Right lobe of liver (tissue), 6 donors: ENCODE measurements around the gene MUTYH. TPM values are rescaled to one million over a fixed set of nuclear protein-coding genes. Genes with fewer than 3 reads are reported as not detected.

Experiments
- ATAC-seq, 4 donors: fragments of 200-7000 bp; cut with Tn5 transposase; one replicate each; pipeline ENCODE4 v1.9.1; 2020; ENCODE audit warnings: mild to moderate bottlenecking in 4 of 4, moderate library complexity in 4 of 4
- DNase-seq, 3 donors: peaks; one replicate each; pipeline ENCODE4 v3.0.0-alpha.2; 2020
- H3K27ac ChIP-seq, 3 donors: fragments of 200-600 bp; one replicate each; pipeline ENCODE4 v1.8.0; 2022
- H3K27me3 ChIP-seq, 2 donors: fragments of 200-600 bp; one replicate each; pipeline ENCODE4 v1.8.0; 2022
- H3K36me3 ChIP-seq, 4 donors: fragments of 200-600 bp; sonication (generic) in 1 of 4; one replicate each; pipeline versions ENCODE4 v1.5.1 to v1.8.0; 2017 to 2022; ENCODE audit warnings: control low read depth in 1 of 4
- H3K4me1 ChIP-seq, 4 donors: fragments of 200-600 bp; sonication (generic) in 1 of 4; one replicate each; pipeline versions ENCODE4 v1.5.1 to v1.8.0; 2017 to 2022; ENCODE audit warnings: control low read depth in 1 of 4
- H3K4me3 ChIP-seq, 3 donors: fragments of 200-600 bp; one replicate each; pipeline ENCODE4 v1.8.0; 2022
- H3K9me3 ChIP-seq, 4 donors: fragments of 200-600 bp; sonication (generic) in 1 of 4; one replicate each; pipeline versions ENCODE4 v1.5.1 to v1.8.0; 2017 to 2022; ENCODE audit warnings: control low read depth in 1 of 4
- CTCF ChIP-seq, 4 donors: fragments of 200-600 bp in 3 of 4; fragments of 450-650 bp in 1 of 4; IDR thresholded peaks; one replicate each; pipeline versions ENCODE4 v1.5.1 to v1.8.0; 2016 to 2022; ENCODE audit warnings: antibody characterized with exemption in 4 of 4, mild to moderate bottlenecking in 2 of 4
- POLR2A ChIP-seq: fragments of 450-650 bp; IDR thresholded peaks from one replicate; pipeline ENCODE4 v1.6.1; 2017; ENCODE audit warnings: antibody characterized with exemption, mild to moderate bottlenecking
- WGBS: methylation state at CpG from one replicate; pipeline ENCODE4 v1.1.6; 2018; ENCODE audit warnings: low coverage, low lambda C conversion rate; ENCODE audit not compliant: insufficient coverage; ENCODE audit errors: missing lambda C conversion rate; 5-methylcytosine and 5-hydroxymethylcytosine counted together
- intact Hi-C, 2 donors: fragments of 100-400 bp; cut with DNase I; formaldehyde crosslinking; loops; one replicate each; pipeline versions ENCODE4 v1.11.2 to v1.14.1; 2022
- total RNA-seq, 6 experiments: library from RNA; depleted of rRNA in 2 of 6; stranded (reverse); fragments of >200 nt in 2 of 6; fragmentation: NEBNext Ultra II Directional in 3 of 6; extraction: Animal tissue kit (Norgen Biotek cat#: 25700) in 3 of 6; gene quantifications; one replicate each; pipeline versions ENCODE4 v1.1.0 to v1.2.4, GENCODE V29; 2016 to 2023
- donor health status: DM: no; HTN: yes; CAD: no.
- donor health status: DM: no; HTN: no; CAD: no.
- donor health status: DM: no; HTN: no; CAD: no.
- donor health status: DM: no; HTN: yes; CAD: no.
- donor health status: DM: no; HTN: yes; CAD: no.

Gene MUTYH
- total RNA-seq, 6 experiments from 2014 or later, result 7.2 to 11.9 (median 8.4) TPM

GRCh38 chr1:45355683-45356082 is 15.4 kb upstream of the MUTYH start:
- ATAC-seq (no peak), DNase-seq (no peak)
- no peaks in the 10 kb centered on the region for H3K27me3 ChIP-seq
- H3K27ac ChIP-seq, result no peak overlapping the region
- TF ChIP-seq POLR2A (no peak), CTCF (IDR thresholded peaks at IDR 0.05) (no peak)
- H3K4me3 ChIP-seq, result no peak overlapping the region
- H3K9me3 ChIP-seq, result no peaks in the 10 kb centered on the region
- WGBS, result 50% methylated on average over 2 of the region's 2 CpGs
- intact Hi-C loops, result loop anchor here (5.0 to 10.0 kb wide), 3 partner anchors 137 to 209 kb away; partner anchors contain the start of gene TESK2 (in 1 of the 2)
- H3K36me3 ChIP-seq, result no peaks in the 10 kb centered on the region
- H3K4me1 ChIP-seq, result peaks cover 0 to 11% (median 6%) of the 10 kb centered on the region in 4 donors

GRCh38 chr1:45354838-45355237 is 14.6 kb upstream of the MUTYH start:
- Histone ChIP-seq H3K4me3 (no peak overlapping the region), H3K9me3 (no peaks in the 10 kb centered on the region), H3K36me3 (no peaks in the 10 kb centered on the region), H3K4me1 (peaks cover 0 to 3% (median 1%) of the 10 kb centered on the region in 4 donors), H3K27ac (no peak overlapping the region), H3K27me3 (no peaks in the 10 kb centered on the region)
- TF ChIP-seq POLR2A (no peak), CTCF (IDR thresholded peaks at IDR 0.05) (no peak)
- ATAC-seq (no peak), DNase-seq (no peak)
- intact Hi-C loops, result loop anchor here (5.0 to 10.0 kb wide), 3 partner anchors 137 to 210 kb away; partner anchors contain the start of gene TESK2 (in 1 of the 2)
- WGBS, result 100% methylated on average over 3 of the region's 4 CpGs

GRCh38 chr1:45353685-45354084 is 13.4 kb upstream of the MUTYH start:
- Histone ChIP-seq H3K36me3 (no peaks in the 10 kb centered on the region), H3K4me3 (no peak overlapping the region), H3K4me1 (peaks cover 0 to 10% (median 4%) of the 10 kb centered on the region in 4 donors), H3K27me3 (no peaks in the 10 kb centered on the region), H3K9me3 (no peaks in the 10 kb centered on the region), H3K27ac (no peak overlapping the region)
- 75% methylated on average over 1 of the region's 2 CpGs for WGBS
- intact Hi-C loops, result loop anchor here in 1 of 2 donors (10.0 kb wide), 1 partner anchor 211 kb away; no protein-coding TSS in a partner anchor
- no peak for ATAC-seq
- no peak for DNase-seq
- no peak for TF ChIP-seq POLR2A
- no peak for TF ChIP-seq CTCF (IDR thresholded peaks at IDR 0.05)

- DNase-seq, result no peak
- Histone ChIP-seq H3K27ac (no peak overlapping the region), H3K4me3 (no peak overlapping the region), H3K4me1 (peaks cover 0 to 15% (median 4%) of the 10 kb centered on the region in 4 donors), H3K9me3 (no peaks in the 10 kb centered on the region), H3K36me3 (no peaks in the 10 kb centered on the region), H3K27me3 (no peaks in the 10 kb centered on the region)
- TF ChIP-seq CTCF (IDR thresholded peaks at IDR 0.05) (no peak), POLR2A (no peak)
- intact Hi-C loops, result loop anchor here in 1 of 2 donors (10.0 kb wide), 1 partner anchor 213 kb away; no protein-coding TSS in a partner anchor
- 85% methylated on average over 5 of the region's 5 CpGs for WGBS
- no peak for ATAC-seq
Observed at GRCh38 chr1:45351508-45351907, 11.3 kb upstream of the MUTYH start.
